VCaP (cell line): ENCODE results near the gene PCDHGB4.
"Not testable (repeated sequence)": the region's sequence is repeated elsewhere in the genome, so short reads cannot be mapped to it uniquely, and the experiment has no call there.

Source experiments
- H3K27ac ChIP-seq: fragments of 450-650 bp; 2 replicates; pipeline ENCODE4 v1.5.1; 2017
- TF ChIP-seq, protein P1 (sequence below): fragments of 450-650 bp; conservative IDR thresholded peaks from 2 replicates; pipeline ENCODE4 v1.5.1; 2017; ENCODE audit warnings: mild to moderate bottlenecking, moderate library complexity

Gene PCDHGB4

DNA sequence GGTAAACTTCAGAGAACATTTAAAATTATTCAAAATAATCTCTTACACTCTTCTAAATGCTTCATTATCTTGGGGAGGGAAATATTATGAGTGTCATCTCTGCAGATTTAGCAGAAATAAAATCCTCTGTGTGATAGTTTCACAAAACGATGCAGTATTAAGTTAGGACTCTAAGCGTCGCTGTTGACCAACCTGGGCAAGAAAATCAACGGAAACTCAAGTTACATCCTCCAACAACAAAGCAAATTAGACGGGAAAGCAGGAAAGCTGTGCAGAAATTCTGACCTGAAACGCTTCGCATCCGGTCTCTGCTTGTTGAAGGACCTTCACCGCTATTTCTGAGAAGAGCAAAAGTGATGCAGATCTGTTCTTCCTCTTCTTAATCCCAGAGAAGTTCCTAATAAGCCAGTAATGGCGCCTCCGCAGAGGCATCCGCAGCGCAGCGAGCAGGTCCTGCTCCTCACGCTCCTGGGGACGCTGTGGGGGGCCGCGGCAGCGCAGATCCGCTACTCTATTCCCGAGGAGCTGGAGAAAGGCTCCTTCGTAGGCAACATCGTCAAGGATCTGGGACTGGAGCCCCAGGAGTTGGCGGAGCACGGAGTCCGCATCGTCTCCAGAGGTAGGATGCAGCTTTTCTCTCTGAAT is 13.7 kb upstream of the PCDHGB4 start, which contains the start of gene PCDHGA6:
Gene PCDHGA6 (plus strand): TSS at position 219 of the 645 bp plus-strand sequence. CDS start 193 bp downstream, at position 412.
- TF ChIP-seq, protein P1, sequence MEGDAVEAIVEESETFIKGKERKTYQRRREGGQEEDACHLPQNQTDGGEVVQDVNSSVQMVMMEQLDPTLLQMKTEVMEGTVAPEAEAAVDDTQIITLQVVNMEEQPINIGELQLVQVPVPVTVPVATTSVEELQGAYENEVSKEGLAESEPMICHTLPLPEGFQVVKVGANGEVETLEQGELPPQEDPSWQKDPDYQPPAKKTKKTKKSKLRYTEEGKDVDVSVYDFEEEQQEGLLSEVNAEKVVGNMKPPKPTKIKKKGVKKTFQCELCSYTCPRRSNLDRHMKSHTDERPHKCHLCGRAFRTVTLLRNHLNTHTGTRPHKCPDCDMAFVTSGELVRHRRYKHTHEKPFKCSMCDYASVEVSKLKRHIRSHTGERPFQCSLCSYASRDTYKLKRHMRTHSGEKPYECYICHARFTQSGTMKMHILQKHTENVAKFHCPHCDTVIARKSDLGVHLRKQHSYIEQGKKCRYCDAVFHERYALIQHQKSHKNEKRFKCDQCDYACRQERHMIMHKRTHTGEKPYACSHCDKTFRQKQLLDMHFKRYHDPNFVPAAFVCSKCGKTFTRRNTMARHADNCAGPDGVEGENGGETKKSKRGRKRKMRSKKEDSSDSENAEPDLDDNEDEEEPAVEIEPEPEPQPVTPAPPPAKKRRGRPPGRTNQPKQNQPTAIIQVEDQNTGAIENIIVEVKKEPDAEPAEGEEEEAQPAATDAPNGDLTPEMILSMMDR = no peak
- H3K27ac ChIP-seq = no peak within 1 kb of the TSS

DNA sequence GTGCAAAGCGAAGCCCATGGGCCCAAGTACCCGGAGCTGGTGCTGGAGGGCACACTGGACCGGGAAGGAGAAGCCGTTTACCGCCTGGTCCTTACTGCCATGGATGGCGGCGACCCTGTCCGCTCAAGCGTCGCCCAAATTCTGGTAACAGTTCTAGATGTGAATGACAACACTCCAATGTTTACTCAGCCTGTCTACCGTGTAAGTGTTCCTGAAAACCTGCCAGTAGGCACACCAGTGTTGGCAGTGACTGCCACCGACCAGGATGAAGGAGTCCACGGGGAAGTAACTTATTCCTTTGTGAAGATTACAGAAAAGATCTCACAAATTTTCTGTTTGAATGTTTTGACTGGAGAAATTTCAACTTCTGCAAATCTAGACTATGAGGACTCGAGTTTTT is 12.9 kb upstream of the PCDHGB4 start:
- TF ChIP-seq, protein P1 = no peak
- no peak overlapping the region for H3K27ac ChIP-seq

DNA sequence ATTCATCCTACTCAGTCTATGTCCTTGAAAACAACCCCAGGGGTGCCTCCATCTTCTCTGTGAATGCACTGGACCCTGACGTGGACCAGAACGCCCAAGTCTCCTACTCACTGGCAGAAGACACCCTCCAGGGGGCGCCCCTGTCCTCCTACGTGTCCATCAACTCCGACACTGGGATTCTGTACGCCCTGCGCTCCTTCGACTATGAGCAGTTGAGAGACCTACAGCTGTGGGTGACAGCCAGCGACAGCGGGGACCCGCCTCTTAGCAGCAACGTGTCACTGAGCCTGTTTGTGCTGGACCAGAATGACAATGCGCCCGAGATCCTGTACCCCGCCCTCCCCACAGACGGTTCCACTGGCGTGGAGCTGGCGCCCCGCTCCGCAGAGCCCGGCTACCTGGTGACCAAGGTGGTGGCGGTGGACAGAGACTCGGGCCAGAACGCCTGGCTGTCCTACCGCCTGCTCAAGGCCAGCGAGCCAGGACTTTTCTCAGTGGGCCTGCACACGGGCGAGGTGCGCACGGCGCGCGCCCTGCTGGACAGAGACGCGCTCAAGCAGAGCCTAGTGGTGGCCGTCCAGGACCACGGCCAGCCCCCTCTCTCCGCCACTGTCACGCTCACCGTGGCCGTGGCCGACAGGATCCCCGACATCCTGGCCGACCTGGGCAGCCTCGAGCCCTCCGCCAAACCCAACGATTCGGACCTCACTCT is 11.9 kb upstream of the PCDHGB4 start:
- H3K27ac ChIP-seq = not testable (repeated sequence)

DNA sequence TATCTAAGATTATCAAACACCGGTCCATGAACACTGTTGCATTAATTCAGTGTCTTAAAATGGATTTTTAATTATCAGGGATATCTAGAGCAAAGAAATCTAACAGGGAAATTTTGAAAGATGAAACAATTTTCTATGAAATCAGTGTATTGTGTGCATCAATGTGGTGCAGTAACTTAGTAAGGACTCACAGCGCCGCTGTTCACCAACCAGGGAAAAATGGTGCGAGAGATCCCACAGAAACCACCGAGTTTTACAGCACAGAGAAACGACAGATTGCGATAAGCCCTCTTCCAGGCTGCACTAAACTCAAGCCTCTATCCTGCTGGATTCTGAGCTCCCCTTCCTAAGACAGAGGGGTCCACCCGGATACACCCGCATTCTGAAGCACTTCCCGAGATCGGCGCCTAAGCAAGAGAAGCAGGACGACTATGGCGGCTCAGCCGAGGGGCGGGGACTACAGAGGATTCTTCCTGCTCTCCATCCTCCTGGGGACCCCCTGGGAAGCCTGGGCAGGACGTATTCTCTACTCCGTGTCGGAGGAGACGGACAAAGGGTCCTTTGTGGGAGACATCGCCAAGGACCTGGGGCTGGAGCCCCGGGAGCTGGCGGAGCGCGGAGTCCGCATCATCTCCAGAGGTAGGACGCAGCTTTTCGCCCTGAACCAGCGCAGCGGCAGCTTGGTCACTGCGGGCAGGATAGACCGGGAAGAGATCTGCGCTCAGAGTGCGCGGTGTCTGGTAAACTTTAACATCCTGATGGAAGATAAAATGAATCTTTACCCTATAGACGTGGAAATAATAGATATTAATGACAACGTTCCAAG is 4.8 kb upstream of the PCDHGB4 start, which contains the start of gene PCDHGA7:
Gene PCDHGA7 (plus strand): TSS at position 274 of the 826 bp plus-strand sequence. CDS start 158 bp downstream, at position 432.
- H3K27ac ChIP-seq = no peak within 1 kb of the TSS
- TF ChIP-seq, protein P1 = no peak

DNA sequence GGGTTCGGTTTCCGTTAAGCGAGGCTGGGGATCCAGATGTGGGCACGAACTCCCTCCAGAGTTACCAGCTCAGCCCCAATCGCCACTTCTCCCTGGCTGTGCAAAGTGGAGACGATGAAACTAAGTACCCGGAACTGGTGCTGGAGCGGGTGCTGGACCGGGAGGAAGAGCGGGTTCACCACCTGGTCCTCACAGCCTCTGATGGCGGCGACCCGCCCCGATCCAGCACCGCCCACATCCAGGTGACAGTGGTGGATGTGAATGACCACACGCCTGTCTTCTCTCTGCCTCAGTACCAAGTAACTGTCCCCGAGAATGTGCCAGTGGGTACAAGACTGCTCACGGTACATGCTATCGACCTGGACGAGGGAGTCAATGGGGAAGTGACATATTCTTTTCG is 4.2 kb upstream of the PCDHGB4 start:
- no peak overlapping the region for H3K27ac ChIP-seq
- TF ChIP-seq, protein P1 = no peak

DNA sequence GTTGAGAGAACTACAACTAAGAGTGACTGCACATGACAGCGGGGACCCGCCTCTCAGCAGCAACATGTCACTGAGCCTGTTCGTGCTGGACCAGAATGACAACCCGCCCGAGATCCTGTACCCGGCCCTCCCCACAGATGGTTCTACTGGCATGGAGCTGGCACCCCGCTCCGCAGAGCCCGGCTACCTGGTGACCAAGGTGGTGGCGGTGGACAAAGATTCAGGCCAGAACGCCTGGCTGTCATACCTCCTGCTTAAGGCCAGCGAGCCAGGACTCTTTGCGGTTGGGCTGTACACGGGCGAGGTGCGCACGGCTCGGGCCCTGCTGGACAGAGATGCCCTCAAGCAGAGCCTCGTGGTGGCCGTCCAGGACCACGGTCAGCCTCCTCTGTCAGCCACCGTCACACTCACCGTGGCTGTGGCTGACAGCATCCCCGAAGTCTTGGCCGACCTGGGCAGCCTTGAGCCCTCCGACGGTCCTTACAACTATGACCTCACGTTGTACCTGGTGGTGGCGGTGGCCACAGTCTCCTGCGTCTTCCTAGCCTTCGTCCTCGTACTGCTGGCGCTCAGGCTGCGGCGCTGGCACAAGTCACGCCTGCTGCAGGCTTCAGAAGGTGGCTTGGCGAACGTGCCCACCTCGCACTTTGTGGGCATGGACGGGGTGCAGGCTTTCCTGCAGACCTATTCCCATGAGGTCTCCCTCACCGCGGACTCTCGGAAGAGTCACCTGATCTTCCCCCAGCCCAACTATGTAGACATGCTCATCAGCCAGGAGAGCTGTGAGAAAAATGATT is 2.8 kb upstream of the PCDHGB4 start:
- TF ChIP-seq, protein P1 = no peak
- H3K27ac ChIP-seq = no peak overlapping the region

DNA sequence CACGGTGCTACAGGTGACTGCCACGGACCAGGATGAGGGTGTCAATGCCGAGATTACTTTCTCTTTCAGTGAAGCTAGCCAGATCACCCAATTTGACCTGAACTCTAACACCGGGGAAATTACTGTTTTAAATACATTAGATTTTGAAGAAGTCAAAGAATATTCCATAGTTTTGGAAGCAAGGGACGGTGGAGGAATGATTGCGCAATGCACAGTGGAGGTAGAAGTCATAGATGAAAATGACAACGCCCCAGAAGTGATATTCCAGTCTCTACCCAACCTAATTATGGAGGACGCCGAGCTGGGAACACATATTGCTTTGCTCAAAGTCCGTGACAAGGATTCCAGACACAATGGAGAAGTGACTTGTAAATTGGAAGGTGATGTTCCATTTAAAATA is 1.2 kb downstream of the PCDHGB4 start:
- no peak overlapping the region for H3K27ac ChIP-seq
- TF ChIP-seq, protein P1 = no peak
